GM12878 (cell line): ENCODE data around the gene NLRP7.
"Not testable (repeated sequence)": the region's sequence is repeated elsewhere in the genome, so short reads cannot be mapped to it uniquely, and the experiment has no call there.

Experiments used
- MYC ChIP-seq: IDR thresholded peaks from 2 replicates; pipeline ENCODE4 v1.6.1; 2011; ENCODE audit warnings: mild to moderate bottlenecking, low read length, moderate library complexity, inconsistent platforms; ENCODE audit not compliant: insufficient read depth, insufficient replicate concordance, insufficient read length, severe bottlenecking
- NFXL1 ChIP-seq: fragments of 450-650 bp; IDR thresholded peaks from 2 replicates; pipeline ENCODE4 v1.6.1; 2017; ENCODE audit warnings: antibody characterized with exemption, mild to moderate bottlenecking, borderline replicate concordance
- POLR2AphosphoS5 ChIP-seq: IDR thresholded peaks from 2 replicates; pipeline ENCODE4 v1.6.1; 2011; ENCODE audit warnings: mild to moderate bottlenecking, low read length, inconsistent platforms
- STAT3 ChIP-seq: IDR thresholded peaks from 2 replicates; pipeline ENCODE4 v1.6.1; 2011; ENCODE audit warnings: low read depth, low read length, improper control_type of control experiment
- TAF1 ChIP-seq: IDR thresholded peaks from 2 replicates; pipeline ENCODE4 v1.6.1; 2011; ENCODE audit warnings: mild to moderate bottlenecking, low read depth, low read length, borderline replicate concordance
- TCF7 ChIP-seq: IDR thresholded peaks from 2 replicates; pipeline ENCODE4 v1.6.1; 2014; ENCODE audit warnings: antibody characterized with exemption, borderline replicate concordance
- ZBED1 ChIP-seq: IDR thresholded peaks from 2 replicates; pipeline ENCODE4 v1.6.1; 2016; ENCODE audit warnings: borderline replicate concordance
- TF ChIP-seq, protein P1 (sequence below): fragments of 450-650 bp; IDR thresholded peaks from 2 replicates; pipeline ENCODE4 v1.6.1; 2016; ENCODE audit warnings: mild to moderate bottlenecking
- TF ChIP-seq, protein P2 (sequence below): IDR thresholded peaks from 2 replicates; pipeline ENCODE4 v1.6.1; 2012; ENCODE audit warnings: low read depth, low read length, improper control_type of control experiment

DNA sequence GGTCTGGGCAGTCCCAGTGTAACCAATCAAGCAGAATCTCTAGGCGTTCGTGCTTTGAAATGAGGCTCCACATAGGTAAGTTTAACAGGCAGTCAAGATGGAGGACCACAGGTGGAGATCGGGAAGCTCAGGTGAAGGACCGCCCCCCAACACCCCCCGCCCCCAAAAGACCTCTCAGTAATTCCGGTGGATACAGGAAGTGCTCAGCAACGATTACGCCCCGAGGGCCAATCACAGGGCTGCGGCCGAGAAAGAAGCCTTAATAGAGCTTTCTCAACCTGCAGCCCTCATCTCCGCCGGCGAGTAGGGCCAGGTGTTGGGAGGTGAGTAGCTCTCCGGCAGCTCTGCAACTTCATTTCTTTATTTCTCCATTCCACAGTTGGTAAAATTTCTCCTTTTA, 17.7 kb upstream of the NLRP7 start:
- TF ChIP-seq, protein P1, sequence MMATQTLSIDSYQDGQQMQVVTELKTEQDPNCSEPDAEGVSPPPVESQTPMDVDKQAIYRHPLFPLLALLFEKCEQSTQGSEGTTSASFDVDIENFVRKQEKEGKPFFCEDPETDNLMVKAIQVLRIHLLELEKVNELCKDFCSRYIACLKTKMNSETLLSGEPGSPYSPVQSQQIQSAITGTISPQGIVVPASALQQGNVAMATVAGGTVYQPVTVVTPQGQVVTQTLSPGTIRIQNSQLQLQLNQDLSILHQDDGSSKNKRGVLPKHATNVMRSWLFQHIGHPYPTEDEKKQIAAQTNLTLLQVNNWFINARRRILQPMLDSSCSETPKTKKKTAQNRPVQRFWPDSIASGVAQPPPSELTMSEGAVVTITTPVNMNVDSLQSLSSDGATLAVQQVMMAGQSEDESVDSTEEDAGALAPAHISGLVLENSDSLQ = not testable (repeated sequence)
- TF ChIP-seq POLR2AphosphoS5, NFXL1, ZBED1, TCF7, STAT3, TAF1, MYC: not testable (repeated sequence)
- TF ChIP-seq, protein P2, sequence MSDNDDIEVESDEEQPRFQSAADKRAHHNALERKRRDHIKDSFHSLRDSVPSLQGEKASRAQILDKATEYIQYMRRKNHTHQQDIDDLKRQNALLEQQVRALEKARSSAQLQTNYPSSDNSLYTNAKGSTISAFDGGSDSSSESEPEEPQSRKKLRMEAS = not testable (repeated sequence)
